Sigmoid colon (tissue), 4 donors: ENCODE results near the gene ITM2B.

ENCODE experiments used
- POLR2A ChIP-seq, 2 donors: fragments of 450-650 bp; IDR thresholded peaks; one replicate each; pipeline ENCODE4 v1.6.1; 2016; ENCODE audit warnings: antibody characterized with exemption in 2 of 2, mild to moderate bottlenecking in 2 of 2, moderate library complexity in 2 of 2
- POLR2AphosphoS5 ChIP-seq, 4 donors: sonication (generic); formaldehyde crosslinking; IDR thresholded peaks; one replicate each; pipeline ENCODE4 v1.6.1; 2017; ENCODE audit warnings: antibody characterized with exemption in 4 of 4
- TF ChIP-seq, protein P1 (sequence below), 4 experiments: fragments of 450-650 bp in 3 of 4; fragments of 200-600 bp in 1 of 4; IDR thresholded peaks; one replicate each; pipeline ENCODE4 v1.5.1; 2016 to 2019; ENCODE audit warnings: antibody characterized with exemption in 4 of 4, mild to moderate bottlenecking in 3 of 4, moderate library complexity in 2 of 4

DNA sequence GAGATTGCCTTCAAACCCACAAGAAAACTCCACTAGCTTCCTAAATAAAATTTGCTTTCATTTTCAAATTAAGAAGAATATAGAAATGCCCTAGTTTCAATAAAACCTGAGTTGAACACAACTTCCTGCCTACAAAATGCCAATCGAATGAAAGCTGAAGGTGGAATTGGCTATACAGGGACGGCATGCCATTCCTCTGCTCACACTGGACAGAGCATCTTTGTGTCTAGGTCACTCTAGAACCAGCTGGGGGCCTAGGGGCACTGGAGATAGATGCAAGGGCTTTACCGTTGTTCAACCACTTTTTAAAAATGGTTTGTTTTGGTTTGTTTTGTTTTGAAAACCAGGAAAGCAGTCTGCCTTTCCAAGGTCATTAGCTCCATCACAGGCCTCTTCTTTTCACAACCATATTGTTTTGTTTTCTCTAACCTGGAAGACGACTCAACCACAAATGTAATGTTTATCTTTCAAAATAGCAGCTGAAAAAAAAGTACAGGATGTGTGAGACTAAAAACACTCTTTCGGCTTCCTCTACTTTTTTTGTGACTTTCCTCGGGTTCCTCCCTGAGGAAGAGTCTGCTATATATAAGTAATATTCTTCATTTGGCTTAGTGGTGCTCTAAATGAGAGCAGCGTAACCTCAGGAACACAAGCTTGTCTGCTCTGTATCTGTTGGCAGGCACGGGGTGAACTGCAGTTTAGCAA is 11.9 kb upstream of the ITM2B start:
- TF ChIP-seq, protein P1, sequence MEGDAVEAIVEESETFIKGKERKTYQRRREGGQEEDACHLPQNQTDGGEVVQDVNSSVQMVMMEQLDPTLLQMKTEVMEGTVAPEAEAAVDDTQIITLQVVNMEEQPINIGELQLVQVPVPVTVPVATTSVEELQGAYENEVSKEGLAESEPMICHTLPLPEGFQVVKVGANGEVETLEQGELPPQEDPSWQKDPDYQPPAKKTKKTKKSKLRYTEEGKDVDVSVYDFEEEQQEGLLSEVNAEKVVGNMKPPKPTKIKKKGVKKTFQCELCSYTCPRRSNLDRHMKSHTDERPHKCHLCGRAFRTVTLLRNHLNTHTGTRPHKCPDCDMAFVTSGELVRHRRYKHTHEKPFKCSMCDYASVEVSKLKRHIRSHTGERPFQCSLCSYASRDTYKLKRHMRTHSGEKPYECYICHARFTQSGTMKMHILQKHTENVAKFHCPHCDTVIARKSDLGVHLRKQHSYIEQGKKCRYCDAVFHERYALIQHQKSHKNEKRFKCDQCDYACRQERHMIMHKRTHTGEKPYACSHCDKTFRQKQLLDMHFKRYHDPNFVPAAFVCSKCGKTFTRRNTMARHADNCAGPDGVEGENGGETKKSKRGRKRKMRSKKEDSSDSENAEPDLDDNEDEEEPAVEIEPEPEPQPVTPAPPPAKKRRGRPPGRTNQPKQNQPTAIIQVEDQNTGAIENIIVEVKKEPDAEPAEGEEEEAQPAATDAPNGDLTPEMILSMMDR (IDR thresholded peaks at IDR 0.05): no peak
- no peak for TF ChIP-seq POLR2A (IDR thresholded peaks at IDR 0.05)
- peak in 1 of 4 donors; percentile 33 for TF ChIP-seq POLR2AphosphoS5 (IDR thresholded peaks at IDR 0.05)
